ENCODE data around the gene WNT11.

The WNT11 gene

GRCh38 chr11:76167590-76167989 lies 38.7 kb downstream of the WNT11 start:
- no peak for DNase-seq (ENCODE audit: low read depth in 1 of 2, low spot score in 1 of 2)
- TF ChIP-seq JUND (IDR thresholded peaks at IDR 0.05; ENCODE audit: low read depth) = no peak
- in situ Hi-C loops (cut with HindIII; ENCODE audit: low pct_unique_long_range_greater_than_20kb, low sequenced_read_pairs) = no loop called here

- DNase-seq (ENCODE audit: low read depth in 1 of 2, low spot score in 1 of 2) = no peak
- TF ChIP-seq JUND (IDR thresholded peaks at IDR 0.05; ENCODE audit: low read depth) = no peak
- in situ Hi-C loops (cut with HindIII; ENCODE audit: low pct_unique_long_range_greater_than_20kb, low sequenced_read_pairs) = no loop called here
These were observed 40.0 kb downstream of the WNT11 start for GRCh38 chr11:76166314-76166713.

GRCh38 chr11:76164861-76165751 lies 41.2 kb downstream of the WNT11 start:
- TF ChIP-seq JUND (IDR thresholded peaks at IDR 0.05; ENCODE audit: low read depth) = no peak
- in situ Hi-C loops (cut with HindIII; ENCODE audit: low pct_unique_long_range_greater_than_20kb, low sequenced_read_pairs) = no loop called here

GRCh38 chr11:76164081-76164480 lies 42.2 kb downstream of the WNT11 start:
- in situ Hi-C loops (cut with HindIII; ENCODE audit: low pct_unique_long_range_greater_than_20kb, low sequenced_read_pairs) = no loop called here
- no peak for DNase-seq (ENCODE audit: low read depth in 1 of 2, low spot score in 1 of 2)
- no peak for TF ChIP-seq JUND (IDR thresholded peaks at IDR 0.05; ENCODE audit: low read depth)

More at GRCh38 chr11:76164861-76165751, 41.2 kb downstream of the WNT11 start:
- DNase-seq (ENCODE audit: low read depth in 1 of 2, low spot score in 1 of 2) = no peak

- in situ Hi-C loops (cut with HindIII; ENCODE audit: low pct_unique_long_range_greater_than_20kb, low sequenced_read_pairs) = no loop called here
- DNase-seq (ENCODE audit: low read depth in 1 of 2, low spot score in 1 of 2) = no peak
- TF ChIP-seq JUND (IDR thresholded peaks at IDR 0.05; ENCODE audit: low read depth) = no peak
These were observed 42.9 kb downstream of the WNT11 start for GRCh38 chr11:76163289-76163880.

GRCh38 chr11:76162336-76163288 lies 43.7 kb downstream of the WNT11 start:
- DNase-seq (ENCODE audit: low read depth in 1 of 2, low spot score in 1 of 2) = no peak
- in situ Hi-C loops (cut with HindIII; ENCODE audit: low pct_unique_long_range_greater_than_20kb, low sequenced_read_pairs) = no loop called here
- no peak for TF ChIP-seq JUND (IDR thresholded peaks at IDR 0.05; ENCODE audit: low read depth)

GRCh38 chr11:76161261-76161961 lies 44.9 kb downstream of the WNT11 start:
- in situ Hi-C loops (cut with HindIII; ENCODE audit: low pct_unique_long_range_greater_than_20kb, low sequenced_read_pairs) = no loop called here
- no peak for DNase-seq (ENCODE audit: low read depth in 1 of 2, low spot score in 1 of 2)
- TF ChIP-seq JUND (IDR thresholded peaks at IDR 0.05; ENCODE audit: low read depth) = no peak

- no peak for DNase-seq (ENCODE audit: low read depth in 1 of 2, low spot score in 1 of 2)
- TF ChIP-seq JUND (IDR thresholded peaks at IDR 0.05; ENCODE audit: low read depth) = no peak
- in situ Hi-C loops (cut with HindIII; ENCODE audit: low pct_unique_long_range_greater_than_20kb, low sequenced_read_pairs) = no loop called here
These were observed 45.4 kb downstream of the WNT11 start for GRCh38 chr11:76160856-76161255.

- TF ChIP-seq JUND (IDR thresholded peaks at IDR 0.05; ENCODE audit: low read depth) = no peak
- DNase-seq (ENCODE audit: low read depth in 1 of 2, low spot score in 1 of 2) = no peak
- in situ Hi-C loops (cut with HindIII; ENCODE audit: low pct_unique_long_range_greater_than_20kb, low sequenced_read_pairs) = no loop called here
These were observed 46.2 kb downstream of the WNT11 start for GRCh38 chr11:76159983-76160661.

- no peak for DNase-seq (ENCODE audit: low read depth in 1 of 2, low spot score in 1 of 2)
- in situ Hi-C loops (cut with HindIII; ENCODE audit: low pct_unique_long_range_greater_than_20kb, low sequenced_read_pairs) = no loop called here
These were observed 46.9 kb downstream of the WNT11 start for GRCh38 chr11:76159303-76159937.

More at GRCh38 chr11:76159303-76159937, 46.9 kb downstream of the WNT11 start:
- no peak for TF ChIP-seq JUND (IDR thresholded peaks at IDR 0.05; ENCODE audit: low read depth)
